KG1 (cell line): Measurements from ENCODE around the gene STX4.

ENCODE experiments used
- DNase-seq: peaks from one replicate; lab custom pipeline; 2025; lab: John Stamatoyannopoulos, UW

The STX4 gene

DNA sequence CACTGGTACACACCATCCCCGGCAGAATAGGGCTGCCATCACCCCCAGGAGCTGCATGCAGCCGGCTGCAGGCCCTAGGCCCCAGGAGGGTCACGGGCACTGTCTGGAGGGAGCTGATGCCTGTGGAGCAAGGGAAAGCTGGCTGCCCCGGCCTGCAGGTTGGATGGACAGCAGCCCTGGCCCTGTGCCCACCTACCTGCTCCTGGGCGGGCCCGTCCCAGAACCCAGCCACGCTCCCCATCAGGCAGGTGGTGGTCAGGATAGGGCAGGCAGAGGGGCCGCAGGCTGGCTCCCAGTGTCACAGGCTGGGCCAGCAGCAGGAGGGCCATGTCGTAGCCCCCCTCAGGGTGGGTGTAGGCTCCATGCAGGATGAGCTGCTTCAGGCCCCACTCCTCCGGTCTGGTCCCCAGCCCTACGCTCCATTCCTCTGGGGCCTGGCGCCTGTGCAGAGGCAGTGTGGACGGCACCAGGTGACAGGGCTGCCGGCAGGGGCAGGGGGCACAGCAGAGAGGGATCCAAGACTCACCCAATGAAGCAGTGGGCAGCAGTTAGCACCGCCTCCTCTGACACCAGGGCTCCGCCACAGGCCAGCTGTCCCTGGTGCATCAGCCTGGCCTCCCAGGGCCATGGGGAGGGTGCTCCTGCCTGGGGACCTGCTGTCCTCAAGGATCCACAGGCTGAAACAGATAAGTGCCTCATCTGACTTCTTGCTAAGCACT is 51.4 kb downstream of the STX4 start:
- DNase-seq, result no peak

DNA sequence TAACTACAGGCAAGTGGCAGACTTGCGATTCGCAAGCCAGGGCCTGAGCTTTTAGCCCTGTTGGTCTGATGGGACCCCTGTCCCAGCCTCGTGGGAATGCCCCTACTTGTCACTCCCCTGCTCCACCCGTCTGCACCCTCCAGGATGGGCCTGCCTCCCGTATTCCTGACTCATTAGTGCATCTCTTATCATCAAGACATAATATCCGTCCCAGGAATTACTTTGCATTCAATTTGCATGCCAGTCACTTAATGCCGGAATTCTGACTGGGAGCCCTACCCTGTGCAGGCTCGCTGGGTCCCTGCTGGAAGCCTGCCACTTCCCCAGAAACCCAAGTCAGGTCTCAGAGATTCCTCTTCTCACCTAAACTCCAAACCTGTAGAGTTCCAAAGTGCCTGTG is 52.1 kb downstream of the STX4 start:
- no peak for DNase-seq

DNA sequence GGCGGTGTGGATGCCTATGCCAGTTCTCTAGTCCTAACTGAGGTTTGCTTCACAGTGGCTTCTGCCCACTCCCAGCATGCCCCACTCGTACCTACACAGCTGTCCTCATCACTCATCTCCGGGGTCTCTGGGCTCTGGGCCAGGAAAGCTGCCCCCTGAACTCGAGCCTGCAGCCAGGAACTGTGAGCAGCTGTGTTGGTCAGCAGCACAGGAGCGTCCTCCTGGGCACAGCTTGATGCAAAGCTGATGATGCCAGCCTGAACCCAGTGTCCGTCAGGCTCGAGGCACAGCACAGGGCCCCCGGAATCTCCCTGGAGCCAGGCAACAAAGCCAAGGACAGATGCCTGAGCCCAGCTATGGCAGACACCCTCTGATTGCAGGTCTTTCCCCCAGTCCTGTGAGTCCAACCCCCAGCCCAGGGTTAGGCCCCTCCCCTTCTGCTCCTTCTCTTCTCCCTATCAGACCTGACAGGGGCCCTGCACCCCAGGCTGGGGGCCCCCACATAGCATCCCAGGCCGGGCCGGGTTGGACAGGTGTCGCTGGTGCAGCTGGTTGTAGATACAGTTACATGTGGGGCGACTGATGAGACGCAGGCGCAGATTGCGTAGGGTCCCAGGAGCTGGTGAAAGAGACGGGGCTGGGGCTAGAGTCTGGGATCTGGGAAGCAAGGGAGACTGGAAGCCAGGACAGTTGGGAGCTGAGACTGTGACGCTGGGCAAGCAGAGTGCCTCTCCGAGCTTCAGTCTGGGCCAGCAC is 52.7 kb downstream of the STX4 start:
- no peak for DNase-seq

DNA sequence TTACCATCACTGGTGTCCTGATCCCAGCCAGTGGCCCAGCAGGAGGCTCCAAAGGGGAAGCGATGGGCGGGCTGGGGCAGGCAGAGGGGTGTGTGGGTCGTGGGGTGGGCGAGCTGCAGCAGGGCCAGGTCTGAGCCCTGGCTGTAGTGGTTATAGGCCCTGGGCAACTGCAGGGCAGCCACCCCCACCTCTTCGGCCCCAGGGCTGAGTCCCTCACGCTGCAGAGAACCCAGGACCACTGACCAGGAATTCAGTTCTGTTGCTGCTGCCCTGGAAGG is 53.2 kb downstream of the STX4 start:
- DNase-seq, result no peak

DNA sequence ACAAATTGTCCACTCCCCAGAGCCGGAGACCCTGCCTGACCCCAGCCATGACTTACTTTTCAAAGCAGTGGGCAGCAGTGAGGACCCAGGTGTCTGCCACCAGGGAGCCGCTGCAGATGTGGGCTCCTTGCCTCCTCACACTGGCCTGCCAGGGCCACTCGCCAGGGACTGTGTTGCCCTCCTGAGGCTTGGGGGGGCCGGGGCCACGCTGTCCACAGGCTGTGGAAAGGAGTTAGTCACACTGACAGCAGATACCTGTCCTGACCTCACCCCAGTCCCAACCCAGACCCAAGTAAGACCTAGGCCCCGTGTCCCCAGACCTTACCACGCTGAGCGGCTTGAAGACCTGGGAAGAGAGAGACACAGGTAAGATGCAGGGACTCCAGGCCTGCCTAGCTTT is 54.1 kb downstream of the STX4 start:
- no peak for DNase-seq

DNA sequence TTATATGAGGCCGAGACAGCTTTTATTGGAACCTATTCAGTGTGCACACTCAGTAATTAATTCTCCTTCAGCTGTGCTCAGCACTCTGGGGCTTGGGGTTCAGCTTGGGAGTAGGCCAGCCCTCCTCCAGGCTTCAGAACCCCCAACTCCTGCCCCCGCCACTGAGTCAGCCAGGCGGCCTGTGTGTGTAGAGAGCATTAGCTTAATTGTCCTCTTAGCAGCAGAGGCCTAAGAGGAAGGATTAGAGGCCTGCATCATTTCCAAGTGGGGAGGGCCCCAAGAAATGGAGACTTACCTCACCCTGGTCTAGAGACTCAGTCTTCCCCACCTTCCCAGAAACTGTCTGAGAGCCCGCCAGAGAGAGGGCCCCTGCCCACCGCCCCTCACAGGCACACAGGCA is 54.6 kb downstream of the STX4 start:
- DNase-seq, result no peak

DNA sequence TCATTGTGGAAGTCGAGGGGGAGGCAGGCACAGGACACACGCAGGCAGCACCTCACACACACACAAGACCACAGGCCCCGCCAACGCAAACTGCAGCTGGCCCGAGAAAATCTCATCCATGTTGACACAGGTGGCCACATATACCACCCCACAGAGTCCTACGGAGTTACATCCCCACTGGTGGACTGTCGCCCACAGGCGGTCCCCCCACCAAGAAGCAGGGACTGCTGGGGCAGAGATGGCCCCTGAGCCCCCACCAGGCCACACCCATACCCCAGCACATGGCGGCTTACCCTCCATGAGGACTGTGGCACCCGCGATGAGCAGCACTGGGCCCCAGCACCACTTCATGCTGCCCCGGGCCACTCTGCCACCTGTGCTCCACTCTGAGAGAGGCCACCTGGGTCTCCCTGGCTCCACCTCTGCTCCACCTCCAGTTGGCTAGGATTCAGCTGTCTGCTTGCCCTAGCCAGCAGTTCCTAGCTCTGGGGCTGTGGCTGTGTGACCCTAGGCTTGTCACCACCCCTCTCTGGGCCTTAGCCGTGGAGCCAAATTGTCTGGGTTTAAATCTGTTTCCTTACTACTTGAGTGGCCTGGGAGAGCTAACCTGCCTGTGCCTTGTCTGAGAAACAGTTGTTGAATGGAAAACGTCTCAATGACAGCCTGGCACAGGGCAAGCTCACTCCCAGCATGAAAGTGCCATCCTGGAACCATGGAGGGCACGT is 55.3 kb downstream of the STX4 start, which contains the start of gene PRSS53:
Gene PRSS53 (minus strand): TSS at position 485 of the 725 bp plus-strand sequence. CDS start 134 bp downstream, at position 351.
- no peak for DNase-seq

DNA sequence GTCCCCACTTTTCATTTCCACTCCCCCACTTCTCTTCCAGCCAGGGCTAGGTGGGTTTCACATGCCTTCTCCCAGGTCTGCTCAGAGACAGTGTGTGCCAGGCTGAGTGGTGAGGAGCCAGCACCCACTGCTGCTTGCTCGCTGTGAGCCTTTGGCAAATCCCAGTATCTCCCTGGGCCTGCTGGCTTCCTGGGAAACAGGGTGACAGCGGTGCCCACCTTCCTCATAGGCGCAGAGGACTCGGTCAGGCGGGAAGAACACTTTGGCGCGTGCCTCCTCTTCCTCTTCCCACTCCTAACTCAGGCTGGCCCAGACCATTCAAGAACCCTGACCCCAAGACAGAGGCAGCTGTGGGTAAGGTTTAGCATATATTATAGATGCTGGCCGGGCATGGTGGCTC is 55.8 kb downstream of the STX4 start:
- DNase-seq, result no peak
